Activated CD4-positive, alpha-beta T cell treated with anti-CD3 and anti-CD28 coated beads, Interleukin-2, amount 50 U/mL, for 48 hours (primary cell): ENCODE measurements around the gene TMEM138.

ENCODE experiments used
- DNase-seq, 2 experiments: peaks; one replicate each; pipeline ENCODE4 v3.0.0-alpha.2; 2020

Gene TMEM138

GRCh38 chr11:61411589-61411988 lies 49.4 kb downstream of the TMEM138 start:
- no peak for DNase-seq

- no peak for DNase-seq
These were observed 51.3 kb downstream of the TMEM138 start for GRCh38 chr11:61413496-61413895.

- DNase-seq, result no peak
These were observed 52.4 kb downstream of the TMEM138 start for GRCh38 chr11:61414547-61414946.

GRCh38 chr11:61415381-61415780 lies 53.2 kb downstream of the TMEM138 start:
- no peak for DNase-seq

- no peak for DNase-seq
These were observed 54.8 kb downstream of the TMEM138 start for GRCh38 chr11:61416941-61417340.

- DNase-seq, result no peak
These were observed 55.5 kb downstream of the TMEM138 start for GRCh38 chr11:61417670-61418069.

- DNase-seq, result no peak
These were observed 56.0 kb downstream of the TMEM138 start for GRCh38 chr11:61418136-61418535.
